Keratinocyte (primary cell): ENCODE data around the gene USP9X. TPM values are rescaled to one million over a fixed set of nuclear protein-coding genes. Genes with fewer than 3 reads are reported as not detected.

Experiments used
- DNase-seq: peaks from one replicate; pipeline ENCODE4 v3.0.0-alpha.2; 2011; ENCODE audit warnings: low read depth, missing footprints, low spot score
- FAIRE-seq: peaks from 2 replicates; lab custom pipeline; 2011; peaks lifted over from hg19 to GRCh38; lab: Jason Lieb, UNC
- H2AFZ ChIP-seq: 2 replicates; pipeline ENCODE4 v1.6.0; 2012; ENCODE audit warnings: low read length, control low read depth, inconsistent platforms; ENCODE audit not compliant: control insufficient read depth
- H3K27ac ChIP-seq: 2 replicates; pipeline ENCODE4 v1.5.1; 2011; ENCODE audit warnings: low read length; ENCODE audit not compliant: control insufficient read depth, insufficient read depth
- H3K27me3 ChIP-seq: 3 replicates; pipeline ENCODE4 v1.6.0; 2011; ENCODE audit warnings: low read length; ENCODE audit not compliant: control insufficient read depth, insufficient read depth; ENCODE audit errors: extremely low read depth
- H3K36me3 ChIP-seq, 2 experiments: 2 replicates in 1 of 2; 3 replicates in 1 of 2; pipeline ENCODE4 v1.5.1; 2011; ENCODE audit warnings: low read length in 2 of 2, mild to moderate bottlenecking in 1 of 2; ENCODE audit not compliant: control insufficient read depth in 2 of 2, insufficient read depth in 2 of 2; ENCODE audit errors: extremely low read depth in 1 of 2
- H3K4me1 ChIP-seq: 3 replicates; pipeline ENCODE4 v1.5.1; 2011; ENCODE audit warnings: low read length; ENCODE audit not compliant: control insufficient read depth, insufficient read depth; ENCODE audit errors: extremely low read depth
- H3K4me2 ChIP-seq: 3 replicates; pipeline ENCODE4 v1.6.0; 2011; ENCODE audit warnings: low read depth, low read length; ENCODE audit not compliant: control insufficient read depth, insufficient read depth; ENCODE audit errors: extremely low read depth
- H3K4me3 ChIP-seq, 3 experiments: fragments of 200-600 bp in 1 of 3; sonication (generic) in 1 of 3; 2 replicates in 2 of 3; 3 replicates in 1 of 3; pipeline ENCODE4 v1.5.1; 2011 to 2016; ENCODE audit warnings: low read length in 3 of 3, mild to moderate bottlenecking in 3 of 3, control low read depth in 2 of 3, inconsistent platforms in 1 of 3, low read depth in 1 of 3, mixed read lengths in 1 of 3, mixed run types in 1 of 3, moderate library complexity in 1 of 3; ENCODE audit not compliant: control insufficient read depth in 2 of 3, insufficient read depth in 2 of 3; ENCODE audit errors: extremely low read depth in 1 of 3
- H3K79me2 ChIP-seq: 2 replicates; pipeline ENCODE4 v1.6.0; 2012; ENCODE audit warnings: low read length; ENCODE audit not compliant: control insufficient read depth, insufficient read depth
- H3K9ac ChIP-seq: 3 replicates; pipeline ENCODE4 v1.6.0; 2011; ENCODE audit warnings: low read length; ENCODE audit not compliant: control insufficient read depth, insufficient read depth; ENCODE audit errors: extremely low read depth
- H3K9me1 ChIP-seq: 3 replicates; pipeline ENCODE4 v1.6.0; 2011; ENCODE audit warnings: low read length; ENCODE audit not compliant: control insufficient read depth, insufficient read depth; ENCODE audit errors: extremely low read depth
- H3K9me3 ChIP-seq: 2 replicates; pipeline ENCODE4 v1.5.1; 2012; ENCODE audit warnings: low read depth, low read length; ENCODE audit not compliant: control insufficient read depth
- H4K20me1 ChIP-seq: 3 replicates; pipeline ENCODE4 v1.6.0; 2011; ENCODE audit warnings: low read length; ENCODE audit not compliant: control insufficient read depth, insufficient read depth; ENCODE audit errors: extremely low read depth
- EZH2 ChIP-seq: IDR thresholded peaks from one replicate; pipeline ENCODE4 v1.6.1; 2012; ENCODE audit warnings: inconsistent platforms, mild to moderate bottlenecking, low read length, moderate library complexity
- dilution Hi-C: fragments of 300-500 bp; cut with MboI; formaldehyde crosslinking; loops from one replicate; pipeline ENCODE4 v1.7.0; 2020; ENCODE audit warnings: low sequenced_read_pairs; ENCODE audit not compliant: extremely low pct_ligation_motif_present
- polyA plus RNA-seq, 5 experiments: library from polyadenylated mRNA; depleted of rRNA in 3 of 5; stranded (reverse) in 3 of 5; stranded (forward) in 1 of 5; unstranded in 1 of 5; fragments of >200 nt; gene quantifications; 1 replicate in 1 of 5; 2 replicates in 3 of 5; 3 replicates in 1 of 5; pipeline versions ENCODE4 v1.2.1 to v1.2.3, GENCODE V29; 2011 to 2012; ENCODE audit warnings: missing spikeins in 2 of 5, low read depth in 1 of 5, low replicate concordance in 1 of 5
- TF ChIP-seq, protein P1 (sequence below), 3 experiments: IDR thresholded peaks in 1 of 3; conservative IDR thresholded peaks in 1 of 3; optimal IDR thresholded peaks in 1 of 3; 2 replicates in 2 of 3; 3 replicates in 1 of 3; pipeline versions ENCODE3 to v1.5.1; 2011; ENCODE audit warnings: low read length in 3 of 3, mild to moderate bottlenecking in 3 of 3, moderate library complexity in 2 of 3, control low read depth in 1 of 3, inconsistent platforms in 1 of 3; ENCODE audit not compliant: insufficient read depth in 2 of 3; ENCODE audit errors: extremely low read depth in 1 of 3

The USP9X gene
- polyA plus RNA-seq, 1 donor (not counting 4 experiments of a cell fraction or from before 2014, with no cell fraction given), result 44.8 TPM

DNA sequence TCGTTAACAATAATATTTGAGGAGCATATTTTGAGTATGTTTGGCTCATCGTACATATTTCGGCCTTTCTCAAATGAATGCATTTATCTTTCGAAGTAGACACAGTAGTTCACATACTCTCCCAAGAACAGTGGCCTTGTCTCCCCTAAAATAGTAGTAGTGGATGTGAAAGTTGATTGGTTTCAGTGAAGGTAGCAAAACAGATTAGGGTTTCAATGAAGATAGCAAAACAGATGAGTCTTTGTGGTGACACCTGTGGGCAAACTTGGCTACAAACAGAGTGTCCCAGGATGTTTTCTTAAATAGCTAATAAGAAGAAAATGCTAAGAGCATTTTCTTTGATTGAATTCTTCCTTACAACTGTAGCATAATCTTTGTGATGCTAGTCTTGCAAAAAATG, 67.0 kb downstream of the USP9X start:
- no peak overlapping the region for H3K4me3 ChIP-seq
- H3K9me1 ChIP-seq, result no peaks in the 10 kb centered on the region
- H3K4me2 ChIP-seq, result no peak overlapping the region
- no peaks in the 10 kb centered on the region for H3K79me2 ChIP-seq
- no peak overlapping the region for H2AFZ ChIP-seq
- no peak for DNase-seq
- dilution Hi-C loops, result no loop called here
- TF ChIP-seq EZH2, result no peak
- TF ChIP-seq, protein P1, sequence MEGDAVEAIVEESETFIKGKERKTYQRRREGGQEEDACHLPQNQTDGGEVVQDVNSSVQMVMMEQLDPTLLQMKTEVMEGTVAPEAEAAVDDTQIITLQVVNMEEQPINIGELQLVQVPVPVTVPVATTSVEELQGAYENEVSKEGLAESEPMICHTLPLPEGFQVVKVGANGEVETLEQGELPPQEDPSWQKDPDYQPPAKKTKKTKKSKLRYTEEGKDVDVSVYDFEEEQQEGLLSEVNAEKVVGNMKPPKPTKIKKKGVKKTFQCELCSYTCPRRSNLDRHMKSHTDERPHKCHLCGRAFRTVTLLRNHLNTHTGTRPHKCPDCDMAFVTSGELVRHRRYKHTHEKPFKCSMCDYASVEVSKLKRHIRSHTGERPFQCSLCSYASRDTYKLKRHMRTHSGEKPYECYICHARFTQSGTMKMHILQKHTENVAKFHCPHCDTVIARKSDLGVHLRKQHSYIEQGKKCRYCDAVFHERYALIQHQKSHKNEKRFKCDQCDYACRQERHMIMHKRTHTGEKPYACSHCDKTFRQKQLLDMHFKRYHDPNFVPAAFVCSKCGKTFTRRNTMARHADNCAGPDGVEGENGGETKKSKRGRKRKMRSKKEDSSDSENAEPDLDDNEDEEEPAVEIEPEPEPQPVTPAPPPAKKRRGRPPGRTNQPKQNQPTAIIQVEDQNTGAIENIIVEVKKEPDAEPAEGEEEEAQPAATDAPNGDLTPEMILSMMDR (optimal IDR thresholded peaks at IDR 0.05 in 1 of 3, IDR thresholded peaks at IDR 0.05 in 1 of 3, conservative IDR thresholded peaks at IDR 0.05 in 1 of 3; ENCODE audit: extremely low read depth in 1 of 3, insufficient read depth in 2 of 3, low read length in 3 of 3), result no peak
- H4K20me1 ChIP-seq, result peaks cover 4% of the 10 kb centered on the region
- peaks cover 10 to 16% of the 10 kb centered on the region in 2 experiments for H3K36me3 ChIP-seq
- no peaks in the 10 kb centered on the region for H3K9me3 ChIP-seq
- peaks cover 15% of the 10 kb centered on the region for H3K4me1 ChIP-seq
- FAIRE-seq, result peak; percentile 17
- no peak overlapping the region for H3K9ac ChIP-seq
- H3K27me3 ChIP-seq, result no peaks in the 10 kb centered on the region
- H3K27ac ChIP-seq, result no peak overlapping the region

DNA sequence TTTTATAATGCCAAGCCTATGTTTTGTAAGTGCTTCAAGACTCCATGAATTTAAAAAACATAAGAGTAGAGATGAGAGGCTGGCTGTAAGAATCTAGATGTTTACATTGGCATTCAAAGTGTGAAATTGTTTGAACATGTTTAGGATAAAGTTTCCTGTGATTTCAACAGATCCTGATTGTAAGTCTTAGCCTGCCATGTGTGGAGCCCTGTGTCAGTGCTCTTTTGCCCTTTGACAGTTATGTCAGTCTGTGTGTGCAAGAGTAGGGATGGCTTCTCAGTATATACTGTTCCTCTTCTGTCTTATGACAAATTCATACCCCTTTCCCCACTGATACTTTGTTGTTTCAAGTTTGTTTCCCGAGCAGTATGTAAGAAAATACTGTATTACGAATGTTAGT, 68.2 kb downstream of the USP9X start:
- dilution Hi-C loops, result no loop called here
- Histone ChIP-seq H3K4me1 (peaks cover 11% of the 10 kb centered on the region), H2AFZ (no peak overlapping the region), H3K4me3 (no peak overlapping the region), H3K27ac (peak overlapping the region; percentile 13), H3K79me2 (no peaks in the 10 kb centered on the region), H3K4me2 (no peak overlapping the region), H3K27me3 (no peaks in the 10 kb centered on the region), H3K9me3 (no peaks in the 10 kb centered on the region), H3K36me3 (peaks cover 14 to 16% of the 10 kb centered on the region in 2 experiments), H3K9me1 (no peaks in the 10 kb centered on the region), H3K9ac (no peak overlapping the region), H4K20me1 (peaks cover under 1% of the 10 kb centered on the region)
- no peak for DNase-seq
- no peak for TF ChIP-seq EZH2
- TF ChIP-seq, protein P1 (optimal IDR thresholded peaks at IDR 0.05 in 1 of 3, IDR thresholded peaks at IDR 0.05 in 1 of 3, conservative IDR thresholded peaks at IDR 0.05 in 1 of 3; ENCODE audit: extremely low read depth in 1 of 3, insufficient read depth in 2 of 3, low read length in 3 of 3), result no peak
- peak; percentile 32 for FAIRE-seq
